CD4-positive, alpha-beta T cell (primary cell): Measurements from ENCODE around the gene SAP30L. TPM values are rescaled to one million over a fixed set of nuclear protein-coding genes. Genes with fewer than 3 reads are reported as not detected.

Experiments used
- ATAC-seq: fragments of 200-7000 bp; cut with Tn5 transposase; one replicate; pipeline ENCODE4 v1.10.0; 2022; ENCODE audit warnings: mild to moderate bottlenecking; ENCODE audit not compliant: poor library complexity
- CTCF ChIA-PET: fragments of 350-600 bp; sonication (Branson Sonifier 250); formaldehyde crosslinking; loops from one replicate; lab custom pipeline; 2021; ENCODE audit warnings: antibody characterized with exemption, inconsistent platforms; lab: Charles Lee
- POLR2A ChIA-PET: fragments of 350-600 bp; sonication (Branson Sonifier 250); formaldehyde crosslinking; loops from one replicate; lab custom pipeline; 2021; ENCODE audit warnings: antibody characterized with exemption, inconsistent platforms; lab: Charles Lee
- DNase-seq, 14 experiments: peaks; one replicate each; pipeline ENCODE4 v3.0.0-alpha.2; 2013 to 2020; ENCODE audit warnings: mixed read lengths in 2 of 14
- H3K27ac ChIP-seq, 2 donors: one replicate each; pipeline versions ENCODE4 v1.5.1 to v1.7.0; 2013; ENCODE audit warnings: low read length in 2 of 2, low read depth in 1 of 2, mild to moderate bottlenecking in 1 of 2
- H3K27me3 ChIP-seq, 2 experiments: 1 replicate in 1 of 2; 2 replicates in 1 of 2; pipeline versions ENCODE4 v1.6.1 to v1.7.0; 2013; ENCODE audit warnings: low read length in 2 of 2, control low read depth in 1 of 2, mild to moderate bottlenecking in 1 of 2, moderate library complexity in 1 of 2; ENCODE audit not compliant: insufficient read depth in 2 of 2, control insufficient read depth in 1 of 2
- H3K36me3 ChIP-seq: one replicate; pipeline ENCODE4 v1.6.1; 2013; ENCODE audit warnings: low read length, control low read depth; ENCODE audit not compliant: insufficient read depth
- H3K4me1 ChIP-seq: one replicate; pipeline ENCODE4 v1.6.1; 2013; ENCODE audit warnings: low read length, control low read depth; ENCODE audit not compliant: insufficient read depth
- H3K4me3 ChIP-seq: one replicate; pipeline ENCODE4 v1.5.1; 2013; ENCODE audit warnings: mild to moderate bottlenecking, low read length, moderate library complexity
- H3K9me3 ChIP-seq, 2 experiments: 1 replicate in 1 of 2; 2 replicates in 1 of 2; pipeline versions ENCODE4 v1.6.1 to v1.7.0; 2013; ENCODE audit warnings: low read length in 2 of 2, mild to moderate bottlenecking in 2 of 2, control low read depth in 1 of 2, moderate library complexity in 1 of 2; ENCODE audit not compliant: control insufficient read depth in 1 of 2, insufficient read depth in 1 of 2
- H3K27ac Mint-ChIP-seq: one replicate; pipeline ENCODE4 v1.8.0; 2020; ENCODE audit warnings: mixed read lengths
- H3K27me3 Mint-ChIP-seq: one replicate; pipeline ENCODE4 v1.8.0; 2021; ENCODE audit warnings: mixed read lengths
- H3K36me3 Mint-ChIP-seq: one replicate; pipeline ENCODE4 v1.8.0; 2021; ENCODE audit warnings: low read depth, mixed read lengths
- H3K4me1 Mint-ChIP-seq: one replicate; pipeline ENCODE4 v1.8.0; 2021; ENCODE audit warnings: low read depth, mixed read lengths
- H3K4me3 Mint-ChIP-seq: one replicate; pipeline ENCODE4 v1.8.0; 2020; ENCODE audit warnings: mild to moderate bottlenecking, mixed read lengths
- H3K9me3 Mint-ChIP-seq: one replicate; pipeline ENCODE4 v1.8.0; 2020; ENCODE audit warnings: mixed read lengths
- intact Hi-C, 2 experiments: fragments of 100-400 bp; cut with DNase I in 1 of 2; cut with micrococcal nuclease in 1 of 2; formaldehyde crosslinking; loops; one replicate each; pipeline versions ENCODE4 v1.15.1 to v1.9.0; 2023 to 2025; cut with DNase I, micrococcal nuclease
- total RNA-seq, 174 experiments: library from RNA in 2 of 174; stranded (reverse) in 2 of 174; gene quantifications; one replicate each; pipeline ENCODE4 v1.2.3 and lab custom pipeline; 2021 to 2026
- TF ChIP-seq, protein P1 (sequence below): fragments of 200-600 bp; IDR thresholded peaks from one replicate; pipeline ENCODE4 v1.8.0; 2022; ENCODE audit warnings: antibody characterized with exemption, mild to moderate bottlenecking

The SAP30L gene
- total RNA-seq, 2 experiments from 2014 or later, result 32.2 to 33.6 TPM

DNA sequence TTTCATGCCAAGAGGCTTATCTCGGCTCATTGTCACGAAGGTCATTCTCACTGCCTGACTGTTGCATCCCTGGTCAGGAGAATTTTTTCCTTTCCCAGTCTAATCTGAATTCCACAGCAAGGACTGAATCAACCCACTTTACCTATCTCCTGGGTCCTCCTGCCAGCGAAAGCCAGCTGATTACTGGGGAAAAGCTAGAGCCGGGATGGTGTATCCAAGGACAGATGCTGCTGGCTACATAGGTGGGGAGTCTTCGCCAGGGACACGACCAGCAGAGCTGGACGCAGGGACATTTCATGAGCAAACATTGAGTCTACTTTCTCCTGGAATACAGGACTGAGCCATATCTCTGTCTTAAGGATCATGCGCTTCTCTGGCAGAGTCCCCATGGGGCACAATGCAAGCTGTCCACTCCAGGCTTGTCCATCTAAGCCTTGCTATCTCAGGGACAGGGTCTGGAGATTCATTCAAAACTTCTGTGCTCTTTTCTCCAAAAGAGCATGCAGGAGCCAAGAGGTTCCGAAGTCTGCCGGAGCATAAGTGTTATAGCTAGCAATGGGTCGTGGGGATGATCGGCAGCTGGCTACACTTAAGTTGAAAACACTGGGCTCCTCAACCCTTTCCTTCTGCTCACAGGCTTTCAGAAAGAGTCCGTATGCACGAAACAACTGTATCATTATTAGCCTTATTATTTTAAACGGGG is 38.7 kb downstream of the SAP30L start:
- Mint-ChIP-seq H3K9me3 (no peaks in the 10 kb centered on the region), H3K27me3 (peaks cover 91% of the 10 kb centered on the region), H3K4me3 (no peak overlapping the region), H3K27ac (no peak overlapping the region), H3K36me3 (no peaks in the 10 kb centered on the region), H3K4me1 (peaks cover 28% of the 10 kb centered on the region)
- ATAC-seq (no peak), DNase-seq (no peak)
- H3K27me3 ChIP-seq, result peaks cover 78 to 93% of the 10 kb centered on the region in 2 experiments
- peaks cover 0 to 14% of the 10 kb centered on the region in 2 experiments for H3K9me3 ChIP-seq
- ChIA-PET POLR2A (no interaction called here), CTCF (no interaction called here)
- H3K27ac ChIP-seq, result no peak overlapping the region
- TF ChIP-seq, protein P1, sequence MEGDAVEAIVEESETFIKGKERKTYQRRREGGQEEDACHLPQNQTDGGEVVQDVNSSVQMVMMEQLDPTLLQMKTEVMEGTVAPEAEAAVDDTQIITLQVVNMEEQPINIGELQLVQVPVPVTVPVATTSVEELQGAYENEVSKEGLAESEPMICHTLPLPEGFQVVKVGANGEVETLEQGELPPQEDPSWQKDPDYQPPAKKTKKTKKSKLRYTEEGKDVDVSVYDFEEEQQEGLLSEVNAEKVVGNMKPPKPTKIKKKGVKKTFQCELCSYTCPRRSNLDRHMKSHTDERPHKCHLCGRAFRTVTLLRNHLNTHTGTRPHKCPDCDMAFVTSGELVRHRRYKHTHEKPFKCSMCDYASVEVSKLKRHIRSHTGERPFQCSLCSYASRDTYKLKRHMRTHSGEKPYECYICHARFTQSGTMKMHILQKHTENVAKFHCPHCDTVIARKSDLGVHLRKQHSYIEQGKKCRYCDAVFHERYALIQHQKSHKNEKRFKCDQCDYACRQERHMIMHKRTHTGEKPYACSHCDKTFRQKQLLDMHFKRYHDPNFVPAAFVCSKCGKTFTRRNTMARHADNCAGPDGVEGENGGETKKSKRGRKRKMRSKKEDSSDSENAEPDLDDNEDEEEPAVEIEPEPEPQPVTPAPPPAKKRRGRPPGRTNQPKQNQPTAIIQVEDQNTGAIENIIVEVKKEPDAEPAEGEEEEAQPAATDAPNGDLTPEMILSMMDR, result no peak
- no peaks in the 10 kb centered on the region for H3K36me3 ChIP-seq
- peaks cover 21% of the 10 kb centered on the region for H3K4me1 ChIP-seq
- intact Hi-C loops, result no loop called here
- H3K4me3 ChIP-seq, result no peak overlapping the region

DNA sequence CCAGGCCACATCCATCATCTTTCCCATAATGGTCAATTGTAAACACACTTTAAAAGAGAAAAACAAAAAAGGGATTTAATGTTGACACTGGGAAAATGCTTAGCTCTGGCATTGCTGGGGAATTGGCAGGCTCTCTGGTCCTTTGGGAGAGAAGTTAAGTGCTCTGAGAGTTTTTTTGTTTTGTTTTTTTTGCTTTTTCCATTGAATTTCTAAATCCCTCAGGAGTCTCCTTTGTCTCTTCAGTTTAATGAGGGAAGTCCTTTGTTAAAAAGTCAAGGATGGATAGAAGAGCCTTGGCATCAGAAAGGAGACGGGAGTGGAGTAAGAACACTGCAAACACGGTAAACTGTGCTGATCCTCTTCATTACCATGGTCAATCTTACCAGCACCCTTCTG is 39.3 kb downstream of the SAP30L start:
- Histone ChIP-seq H3K27ac (no peak overlapping the region), H3K36me3 (no peaks in the 10 kb centered on the region), H3K4me1 (peaks cover 19% of the 10 kb centered on the region), H3K27me3 (peaks cover 78 to 92% of the 10 kb centered on the region in 2 experiments), H3K4me3 (no peak overlapping the region), H3K9me3 (peaks cover 0 to 14% of the 10 kb centered on the region in 2 experiments)
- H3K27me3 Mint-ChIP-seq, result peaks cover 90% of the 10 kb centered on the region
- TF ChIP-seq, protein P1, result no peak
- H3K9me3 Mint-ChIP-seq, result no peaks in the 10 kb centered on the region
- H3K27ac Mint-ChIP-seq, result no peak overlapping the region
- intact Hi-C loops, result no loop called here
- H3K36me3 Mint-ChIP-seq, result no peaks in the 10 kb centered on the region
- H3K4me1 Mint-ChIP-seq, result peaks cover 26% of the 10 kb centered on the region
- no peak overlapping the region for H3K4me3 Mint-ChIP-seq
- ChIA-PET POLR2A (no interaction called here), CTCF (no interaction called here)
- ATAC-seq, result no peak
- no peak for DNase-seq

DNA sequence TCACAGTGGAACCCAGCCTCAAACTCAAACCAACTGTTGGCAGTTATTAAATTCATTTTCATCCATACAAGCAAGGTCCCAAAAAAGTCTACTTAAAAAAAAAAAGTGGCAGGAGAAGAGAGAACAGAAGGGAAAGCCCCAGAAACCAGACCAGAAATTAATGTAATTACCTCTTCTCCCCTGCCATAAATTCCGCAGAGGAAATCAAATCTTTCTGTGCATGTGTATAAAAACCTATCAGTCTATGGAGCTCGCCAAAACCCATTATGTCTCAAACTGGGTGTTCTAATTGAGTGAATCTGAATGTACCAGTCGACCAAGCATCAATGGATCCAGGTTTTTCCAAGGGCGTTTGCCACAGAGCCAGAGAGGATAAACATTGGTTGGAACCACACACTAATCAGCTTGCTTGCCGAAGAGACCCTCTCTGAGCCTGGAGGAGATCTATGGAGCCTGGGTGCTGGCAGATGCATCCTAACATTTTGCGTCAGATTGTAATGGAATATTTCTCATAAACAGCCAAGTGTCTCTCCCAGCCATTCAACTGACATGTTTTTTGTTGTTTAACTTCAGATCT is 40.1 kb downstream of the SAP30L start:
- no peak for DNase-seq
- Mint-ChIP-seq H3K9me3 (no peaks in the 10 kb centered on the region), H3K4me1 (peaks cover 20% of the 10 kb centered on the region), H3K27me3 (peaks cover 88% of the 10 kb centered on the region), H3K4me3 (no peak overlapping the region), H3K36me3 (no peaks in the 10 kb centered on the region), H3K27ac (no peak overlapping the region)
- Histone ChIP-seq H3K27ac (no peak overlapping the region), H3K4me1 (peaks cover 18% of the 10 kb centered on the region), H3K36me3 (no peaks in the 10 kb centered on the region), H3K4me3 (no peak overlapping the region), H3K9me3 (peaks cover 0 to 14% of the 10 kb centered on the region in 2 experiments), H3K27me3 (peaks cover 69 to 83% of the 10 kb centered on the region in 2 experiments)
- CTCF ChIA-PET, result no interaction called here
- POLR2A ChIA-PET, result no interaction called here
- TF ChIP-seq, protein P1, result no peak
- no peak for ATAC-seq
- intact Hi-C loops, result no loop called here
